ELR (cell line): Measurements from ENCODE around the gene KRTAP22-2.

Experiments
- DNase-seq: peaks from one replicate; pipeline ENCODE4 v3.0.0-alpha.2; 2015; ENCODE audit warnings: low read depth

KRTAP22-2 gene

DNA sequence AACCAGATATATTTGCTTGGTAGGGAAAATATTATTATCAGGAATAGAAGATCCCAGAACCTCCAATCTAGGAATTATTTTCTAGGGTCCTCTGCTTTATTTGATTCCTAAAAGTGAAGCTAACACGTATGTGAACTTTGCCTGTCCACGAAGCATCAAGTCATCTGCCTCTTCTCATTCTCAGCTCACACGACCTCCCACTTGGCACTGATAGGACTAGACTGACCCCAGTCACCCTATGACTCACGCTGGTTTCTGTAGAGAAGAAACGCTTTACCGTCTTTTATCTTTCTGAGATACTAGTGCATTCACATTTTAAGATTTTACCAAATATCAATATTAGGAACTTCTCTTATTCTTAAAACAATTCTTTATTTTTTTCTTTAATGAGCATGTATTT lies 27.1 kb downstream of the KRTAP22-2 start:
- DNase-seq, result no peak

DNA sequence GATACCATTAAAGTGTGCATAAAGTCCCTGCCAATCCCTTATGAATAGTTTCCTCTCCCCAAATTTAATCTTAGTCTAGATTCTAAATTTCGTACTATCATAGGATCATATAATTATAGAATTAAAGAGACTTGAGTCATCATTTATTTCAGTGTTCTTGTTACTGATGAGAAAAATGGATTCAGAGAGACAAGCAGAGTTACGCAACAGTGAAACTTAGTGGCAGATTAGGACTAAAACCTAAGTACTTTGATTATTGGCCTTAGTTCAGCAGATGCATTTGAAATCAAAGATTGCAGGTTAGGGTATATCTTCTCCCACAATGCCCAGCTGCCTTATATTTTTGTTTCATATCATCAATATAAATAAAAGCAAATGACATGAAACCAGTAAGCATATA lies 28.2 kb downstream of the KRTAP22-2 start:
- DNase-seq, result no peak

DNA sequence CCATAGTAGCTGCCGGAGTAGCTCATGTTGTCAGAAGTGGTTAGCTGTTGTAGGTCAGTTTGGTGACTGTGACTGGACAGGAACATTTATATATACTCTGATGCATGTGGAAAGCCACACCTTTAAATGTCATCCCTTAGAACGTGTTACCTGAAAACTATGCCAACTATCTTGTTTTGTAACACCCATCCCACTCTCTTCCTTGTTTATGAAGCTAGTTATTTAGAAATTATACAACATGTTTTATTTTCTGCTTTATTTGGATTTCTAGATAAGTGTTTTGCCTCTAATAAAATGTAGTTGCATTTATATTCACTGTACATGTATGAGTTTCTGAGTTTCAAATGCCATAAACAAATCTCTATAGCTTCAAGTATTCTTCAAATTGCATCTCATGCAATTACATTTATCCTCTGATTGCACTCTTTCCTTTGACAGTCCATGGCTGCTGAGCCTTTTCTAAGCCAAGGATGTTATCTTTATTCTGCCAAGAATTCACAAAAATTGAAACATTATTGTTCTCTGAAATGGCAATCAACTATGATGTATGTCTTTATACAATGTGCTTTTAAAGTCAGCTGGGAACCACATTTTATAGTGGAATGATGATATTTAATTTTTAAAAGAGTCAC lies 28.8 kb downstream of the KRTAP22-2 start, which contains the start of gene KRTAP19-7:
KRTAP19-7 (minus strand) TSS at position 51 of the 632 bp plus-strand sequence; CDS start at position 26, 25 bp downstream.
- no peak for DNase-seq

- no peak for DNase-seq
Measured at GRCh38 chr21:30555095-30555494, 35.1 kb downstream of the KRTAP22-2 start.

DNA sequence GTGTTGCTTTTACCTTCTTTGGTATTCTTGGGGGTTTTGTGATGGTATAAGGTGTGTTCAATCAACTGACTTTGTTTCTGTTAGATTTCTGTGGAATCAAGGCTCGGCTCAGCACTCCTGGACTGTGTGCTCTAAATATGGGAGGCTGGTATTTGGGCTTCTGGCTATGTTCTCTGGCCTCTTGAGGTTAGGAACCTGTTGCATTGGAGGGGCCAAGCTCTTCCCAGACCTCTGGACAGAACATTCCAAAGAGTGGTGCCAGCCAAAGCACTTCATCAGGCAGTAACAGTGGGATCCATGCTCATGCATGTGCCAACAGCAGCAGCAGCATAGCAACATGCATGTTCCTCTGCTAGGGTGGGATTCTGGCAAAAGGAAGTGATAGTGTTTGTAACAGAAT lies 37.4 kb downstream of the KRTAP22-2 start:
- DNase-seq, result no peak

DNA sequence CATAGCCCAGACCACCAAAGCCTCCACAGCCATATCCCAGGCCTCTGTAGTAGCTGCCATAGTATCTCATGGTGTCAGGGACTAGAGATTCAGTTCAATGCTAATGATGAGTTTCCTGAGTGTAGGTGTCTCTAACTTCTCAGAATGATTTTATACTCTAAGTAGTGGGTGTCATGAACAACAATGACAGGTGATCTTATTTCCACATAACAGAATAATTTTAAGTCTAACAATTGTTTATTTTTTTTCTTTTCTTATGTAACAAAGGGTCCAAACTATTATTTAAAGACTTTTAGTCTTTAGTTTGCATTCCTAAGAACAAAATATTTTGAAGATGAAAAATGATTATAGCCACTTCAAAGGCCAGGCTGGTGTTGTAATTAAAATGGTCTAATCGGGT lies 48.4 kb downstream of the KRTAP22-2 start, which contains the start of gene KRTAP19-6:
KRTAP19-6 (minus strand) TSS at position 101 of the 400 bp plus-strand sequence; CDS start at position 70, 31 bp downstream.
- no peak for DNase-seq
